DND-41 (cell line): ENCODE data around the gene SLC66A2.

Source experiments
- CTCF ChIP-seq: IDR thresholded peaks from 2 replicates; pipeline ENCODE4 v1.5.1; 2012; ENCODE audit warnings: borderline replicate concordance, low read length, moderate library complexity, mild to moderate bottlenecking; ENCODE audit not compliant: poor library complexity, severe bottlenecking; ENCODE audit errors: extremely low read depth
- EZH2 ChIP-seq: IDR thresholded peaks from 3 replicates; pipeline ENCODE4 v1.6.1; 2012; ENCODE audit warnings: borderline replicate concordance, low read depth, mild to moderate bottlenecking, moderate library complexity, low read length, inconsistent platforms; ENCODE audit not compliant: severe bottlenecking

- no peak for TF ChIP-seq CTCF
- no peak for TF ChIP-seq EZH2
Observed at GRCh38 chr18:79945118-79946042, 6.1 kb downstream of the SLC66A2 start.
